ENCODE data around the gene PRR35. TPM values are rescaled to one million over a fixed set of nuclear protein-coding genes. Genes with fewer than 3 reads are reported as not detected.

PRR35 gene
- 0.12 TPM in 2 replicates for total RNA-seq (ENCODE audit: low replicate concordance)
- long read RNA-seq: 0 reads

GRCh38 chr16:560204-560700 is at the start of gene PRR35:
Gene PRR35 (plus strand): TSS chr16:560394. CDS start chr16:563295, 2,901 bp downstream.
- H3K4me3 Mint-ChIP-seq: peak within 1 kb of the TSS; percentile 36
- H3K4me1 Mint-ChIP-seq (ENCODE audit: unreplicated experiment): peaks cover 6% of the 10 kb centered on the region
- H3K27ac Mint-ChIP-seq: no peak within 1 kb of the TSS
- no peaks in the 10 kb centered on the region for H3K36me3 Mint-ChIP-seq
- no peak for TF ChIP-seq CTCF (conservative IDR thresholded peaks at IDR 0.05)
- H3K9me3 Mint-ChIP-seq: no peaks in the 10 kb centered on the region
- no peak for DNase-seq (ENCODE audit: extremely low spot score, unreplicated experiment)
- peaks cover 22% of the 10 kb centered on the region for H3K27me3 Mint-ChIP-seq

GRCh38 chr16:512802-513201 is 47.4 kb upstream of the PRR35 start:
- Mint-ChIP-seq H3K27me3 (no peaks in the 10 kb centered on the region), H3K4me1 (ENCODE audit: unreplicated experiment) (no peaks in the 10 kb centered on the region), H3K36me3 (no peaks in the 10 kb centered on the region), H3K9me3 (no peaks in the 10 kb centered on the region), H3K4me3 (no peak overlapping the region), H3K27ac (peak overlapping the region; percentile 41)
- no peak for TF ChIP-seq CTCF (conservative IDR thresholded peaks at IDR 0.05)
- DNase-seq (ENCODE audit: extremely low spot score, unreplicated experiment): no peak

- H3K27me3 Mint-ChIP-seq: no peaks in the 10 kb centered on the region
- no peak for TF ChIP-seq CTCF (conservative IDR thresholded peaks at IDR 0.05)
- no peaks in the 10 kb centered on the region for H3K36me3 Mint-ChIP-seq
- no peak overlapping the region for H3K27ac Mint-ChIP-seq
- no peak overlapping the region for H3K4me3 Mint-ChIP-seq
- H3K9me3 Mint-ChIP-seq: no peaks in the 10 kb centered on the region
- no peaks in the 10 kb centered on the region for H3K4me1 Mint-ChIP-seq (ENCODE audit: unreplicated experiment)
- DNase-seq (ENCODE audit: extremely low spot score, unreplicated experiment): no peak
Observed at GRCh38 chr16:513950-514349, 46.2 kb upstream of the PRR35 start.

GRCh38 chr16:515175-515938 is 44.8 kb upstream of the PRR35 start:
- no peak overlapping the region for H3K27ac Mint-ChIP-seq

GRCh38 chr16:515939-516226 is 44.3 kb upstream of the PRR35 start:
- H3K4me3 Mint-ChIP-seq: no peak overlapping the region
- no peak for DNase-seq (ENCODE audit: extremely low spot score, unreplicated experiment)
- no peaks in the 10 kb centered on the region for H3K36me3 Mint-ChIP-seq
- no peak overlapping the region for H3K27ac Mint-ChIP-seq
- no peaks in the 10 kb centered on the region for H3K27me3 Mint-ChIP-seq
- H3K4me1 Mint-ChIP-seq (ENCODE audit: unreplicated experiment): no peaks in the 10 kb centered on the region
- H3K9me3 Mint-ChIP-seq: no peaks in the 10 kb centered on the region
- no peak for TF ChIP-seq CTCF (conservative IDR thresholded peaks at IDR 0.05)

More at GRCh38 chr16:515175-515938, 44.8 kb upstream of the PRR35 start:
- H3K36me3 Mint-ChIP-seq: no peaks in the 10 kb centered on the region
- H3K4me3 Mint-ChIP-seq: no peak overlapping the region
- no peaks in the 10 kb centered on the region for H3K4me1 Mint-ChIP-seq (ENCODE audit: unreplicated experiment)
- no peaks in the 10 kb centered on the region for H3K27me3 Mint-ChIP-seq
- H3K9me3 Mint-ChIP-seq: no peaks in the 10 kb centered on the region
- no peak for DNase-seq (ENCODE audit: extremely low spot score, unreplicated experiment)
- no peak for TF ChIP-seq CTCF (conservative IDR thresholded peaks at IDR 0.05)
